Amniotic epithelial cell (primary cell): Measurements from ENCODE around the gene MAP3K12.

Source experiments
- DNase-seq: peaks from one replicate; pipeline ENCODE4 v3.0.0-alpha.2; 2010; ENCODE audit warnings: low read depth

Gene MAP3K12

GRCh38 chr12:53508534-53509170 is 9.4 kb upstream of the MAP3K12 start:
- DNase-seq, result peak; percentile 58

- no peak for DNase-seq
Measured at GRCh38 chr12:53507603-53507885, 8.3 kb upstream of the MAP3K12 start.

GRCh38 chr12:53506881-53507602 is 7.8 kb upstream of the MAP3K12 start, which contains the start of gene NPFF:
TSS of gene NPFF (minus strand) at chr12:53507484. CDS start at chr12:53507474, 10 bp downstream.
- DNase-seq, result no peak

GRCh38 chr12:53506450-53506785 is 7.2 kb upstream of the MAP3K12 start:
- no peak for DNase-seq

GRCh38 chr12:53505555-53506449 is 6.5 kb upstream of the MAP3K12 start:
- DNase-seq, result no peak

GRCh38 chr12:53505086-53505485 is 5.8 kb upstream of the MAP3K12 start:
- peak; percentile 48 for DNase-seq

- DNase-seq, result no peak
Measured at GRCh38 chr12:53504004-53504920, 5.0 kb upstream of the MAP3K12 start.

- DNase-seq, result no peak
Measured at GRCh38 chr12:53502983-53503728, 3.9 kb upstream of the MAP3K12 start.

GRCh38 chr12:53502331-53502730 is 3.1 kb upstream of the MAP3K12 start:
- DNase-seq, result peak; percentile 60

GRCh38 chr12:53501615-53502181 is 2.4 kb upstream of the MAP3K12 start:
- DNase-seq, result no peak

- peak; percentile 100 for DNase-seq
Measured at GRCh38 chr12:53500776-53501614, 1.7 kb upstream of the MAP3K12 start, which contains the start of gene TARBP2. TSS of gene TARBP2 (plus strand) at chr12:53501283. CDS start at chr12:53501409, 126 bp downstream.

- peak; percentile 95 for DNase-seq
Measured at GRCh38 chr12:53500142-53500775, 1.0 kb upstream of the MAP3K12 start.

GRCh38 chr12:53498235-53498630 is 1.0 kb downstream of the MAP3K12 start:
- no peak for DNase-seq

- no peak for DNase-seq
Measured at GRCh38 chr12:53497461-53497860, 1.8 kb downstream of the MAP3K12 start.

- DNase-seq, result peak; percentile 63
Measured at GRCh38 chr12:53496752-53497032, 2.6 kb downstream of the MAP3K12 start.

GRCh38 chr12:53495903-53496751 is 3.1 kb downstream of the MAP3K12 start:
- peak; percentile 95 for DNase-seq

GRCh38 chr12:53493610-53494391 is 5.5 kb downstream of the MAP3K12 start:
- DNase-seq, result no peak
